Measurements from ENCODE around the gene JAG2.

The JAG2 gene

DNA sequence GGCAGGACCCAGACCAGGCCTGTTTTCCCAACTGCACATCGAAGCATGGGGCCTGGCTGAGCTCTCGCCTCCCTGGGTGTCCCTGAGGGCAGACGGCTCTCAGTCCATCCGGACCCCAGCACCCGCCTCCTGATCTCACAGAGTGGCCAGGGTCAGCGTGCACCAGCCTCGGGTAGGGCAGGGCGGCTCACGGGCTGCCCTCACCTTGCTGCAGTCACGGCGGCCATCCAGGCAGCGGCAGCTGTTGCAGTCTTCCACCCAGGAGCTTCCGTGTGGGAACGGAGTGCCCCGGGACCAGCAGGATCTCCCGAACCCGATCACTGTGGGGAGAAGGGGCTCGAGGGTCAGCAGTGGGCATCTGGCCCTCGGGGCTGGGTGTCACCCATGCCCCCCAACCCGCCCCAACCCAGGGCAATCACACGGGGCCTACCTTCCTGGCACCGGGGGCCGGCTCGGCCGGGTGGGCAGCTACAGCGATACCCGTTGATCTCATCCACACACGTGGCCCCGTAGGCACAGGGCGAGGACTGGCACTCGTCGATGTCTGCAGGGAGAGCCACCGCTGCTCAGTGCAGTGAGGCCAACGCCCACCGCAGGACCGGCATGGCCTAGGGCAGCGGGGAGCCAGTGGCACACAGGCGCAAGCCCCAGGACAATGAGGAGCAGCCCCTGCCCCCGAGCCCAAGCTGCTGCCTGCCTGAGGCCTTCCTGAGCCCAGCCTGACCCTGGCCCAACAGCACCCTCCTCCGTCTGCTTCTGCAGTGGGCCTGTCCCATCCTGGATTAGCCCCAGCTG, 22.2 kb downstream of the JAG2 start:
- no peak overlapping the region for H3K9ac ChIP-seq (ENCODE audit: low read depth in 1 of 2, low read length in 2 of 2)

GRCh38 chr14:105145381-105146180, 23.0 kb downstream of the JAG2 start:
- Histone ChIP-seq H3K9ac (ENCODE audit: low read depth in 1 of 2, low read length in 2 of 2) (no peak overlapping the region), H3K36me3 (ENCODE audit: control insufficient read depth in 1 of 2, insufficient read depth in 2 of 2, low read length in 2 of 2) (no peaks in the 10 kb centered on the region), H3K27ac (ENCODE audit: low read depth, low read length) (no peak overlapping the region), H3K4me1 (ENCODE audit: control insufficient read depth in 1 of 2, insufficient read depth in 2 of 2, low read length in 2 of 2) (no peaks in the 10 kb centered on the region), H3K27me3 (ENCODE audit: control insufficient read depth in 1 of 2, insufficient read depth in 2 of 2, low read length in 2 of 2) (no peaks in the 10 kb centered on the region), H3K4me3 (ENCODE audit: low read depth in 1 of 2, low read length in 2 of 2) (no peak overlapping the region), H3K9me3 (ENCODE audit: control insufficient read depth in 1 of 2, low read length in 2 of 2) (no peaks in the 10 kb centered on the region)

More for the DNA sequence above, 22.2 kb downstream of the JAG2 start:
- no peak overlapping the region for H3K4me3 ChIP-seq (ENCODE audit: low read depth in 1 of 2, low read length in 2 of 2)
- no peak overlapping the region for H3K27ac ChIP-seq (ENCODE audit: low read depth, low read length)
- H3K27me3 ChIP-seq (ENCODE audit: control insufficient read depth in 1 of 2, insufficient read depth in 2 of 2, low read length in 2 of 2), result no peaks in the 10 kb centered on the region
- no peaks in the 10 kb centered on the region for H3K9me3 ChIP-seq (ENCODE audit: control insufficient read depth in 1 of 2, low read length in 2 of 2)
- no peaks in the 10 kb centered on the region for H3K4me1 ChIP-seq (ENCODE audit: control insufficient read depth in 1 of 2, insufficient read depth in 2 of 2, low read length in 2 of 2)
- no peaks in the 10 kb centered on the region for H3K36me3 ChIP-seq (ENCODE audit: control insufficient read depth in 1 of 2, insufficient read depth in 2 of 2, low read length in 2 of 2)

GRCh38 chr14:105144666-105145380, 23.8 kb downstream of the JAG2 start:
- Histone ChIP-seq H3K27me3 (ENCODE audit: control insufficient read depth in 1 of 2, insufficient read depth in 2 of 2, low read length in 2 of 2) (no peaks in the 10 kb centered on the region), H3K9me3 (ENCODE audit: control insufficient read depth in 1 of 2, low read length in 2 of 2) (peaks cover 4% of the 10 kb centered on the region in 2 donors), H3K27ac (ENCODE audit: low read depth, low read length) (no peak overlapping the region), H3K9ac (ENCODE audit: low read depth in 1 of 2, low read length in 2 of 2) (no peak overlapping the region), H3K4me3 (ENCODE audit: low read depth in 1 of 2, low read length in 2 of 2) (no peak overlapping the region), H3K36me3 (ENCODE audit: control insufficient read depth in 1 of 2, insufficient read depth in 2 of 2, low read length in 2 of 2) (no peaks in the 10 kb centered on the region), H3K4me1 (ENCODE audit: control insufficient read depth in 1 of 2, insufficient read depth in 2 of 2, low read length in 2 of 2) (no peaks in the 10 kb centered on the region)

DNA sequence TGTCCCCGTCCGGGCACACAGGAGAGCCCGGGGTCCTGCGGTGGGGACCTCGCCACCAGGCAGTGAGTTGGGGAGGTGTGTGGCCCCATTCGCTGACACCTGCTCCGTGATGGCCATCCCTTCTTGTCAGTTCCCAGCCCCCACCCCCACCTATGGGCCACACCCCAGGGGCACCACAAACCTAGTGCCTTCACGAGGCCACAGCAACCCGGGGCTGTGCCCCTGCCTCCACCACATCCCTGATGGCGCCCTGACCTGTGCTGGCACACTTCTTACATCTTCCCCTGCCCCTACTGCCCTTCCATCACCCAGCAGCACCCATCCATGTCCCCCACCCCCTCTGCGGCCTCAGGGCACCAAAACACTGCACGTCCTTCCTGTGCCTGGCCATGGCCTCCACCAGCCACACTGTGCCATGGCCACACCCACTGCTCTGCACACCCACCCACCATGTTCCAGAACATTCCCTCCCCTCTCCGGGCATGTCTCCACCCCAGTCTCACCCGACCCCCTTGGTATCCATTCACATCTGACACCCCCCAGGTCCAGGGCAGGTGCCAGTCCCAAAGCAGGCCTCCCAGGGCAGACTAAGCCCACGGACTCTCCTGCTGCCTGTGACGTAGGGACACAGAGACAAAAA, 24.4 kb downstream of the JAG2 start:
- Histone ChIP-seq H3K9me3 (ENCODE audit: control insufficient read depth in 1 of 2, low read length in 2 of 2) (peaks cover 7 to 10% of the 10 kb centered on the region in 2 donors), H3K36me3 (ENCODE audit: control insufficient read depth in 1 of 2, insufficient read depth in 2 of 2, low read length in 2 of 2) (no peaks in the 10 kb centered on the region), H3K9ac (ENCODE audit: low read depth in 1 of 2, low read length in 2 of 2) (no peak overlapping the region), H3K4me1 (ENCODE audit: control insufficient read depth in 1 of 2, insufficient read depth in 2 of 2, low read length in 2 of 2) (no peaks in the 10 kb centered on the region), H3K27ac (ENCODE audit: low read depth, low read length) (no peak overlapping the region), H3K4me3 (ENCODE audit: low read depth in 1 of 2, low read length in 2 of 2) (no peak overlapping the region), H3K27me3 (ENCODE audit: control insufficient read depth in 1 of 2, insufficient read depth in 2 of 2, low read length in 2 of 2) (no peaks in the 10 kb centered on the region)

- Histone ChIP-seq H3K27ac (ENCODE audit: low read depth, low read length) (no peak overlapping the region), H3K9me3 (ENCODE audit: control insufficient read depth in 1 of 2, low read length in 2 of 2) (peaks cover 7 to 10% of the 10 kb centered on the region in 2 donors), H3K9ac (ENCODE audit: low read depth in 1 of 2, low read length in 2 of 2) (no peak overlapping the region), H3K4me1 (ENCODE audit: control insufficient read depth in 1 of 2, insufficient read depth in 2 of 2, low read length in 2 of 2) (no peaks in the 10 kb centered on the region), H3K4me3 (ENCODE audit: low read depth in 1 of 2, low read length in 2 of 2) (no peak overlapping the region), H3K27me3 (ENCODE audit: control insufficient read depth in 1 of 2, insufficient read depth in 2 of 2, low read length in 2 of 2) (no peaks in the 10 kb centered on the region), H3K36me3 (ENCODE audit: control insufficient read depth in 1 of 2, insufficient read depth in 2 of 2, low read length in 2 of 2) (no peaks in the 10 kb centered on the region)
These were observed 25.0 kb downstream of the JAG2 start for GRCh38 chr14:105143451-105144025.

DNA sequence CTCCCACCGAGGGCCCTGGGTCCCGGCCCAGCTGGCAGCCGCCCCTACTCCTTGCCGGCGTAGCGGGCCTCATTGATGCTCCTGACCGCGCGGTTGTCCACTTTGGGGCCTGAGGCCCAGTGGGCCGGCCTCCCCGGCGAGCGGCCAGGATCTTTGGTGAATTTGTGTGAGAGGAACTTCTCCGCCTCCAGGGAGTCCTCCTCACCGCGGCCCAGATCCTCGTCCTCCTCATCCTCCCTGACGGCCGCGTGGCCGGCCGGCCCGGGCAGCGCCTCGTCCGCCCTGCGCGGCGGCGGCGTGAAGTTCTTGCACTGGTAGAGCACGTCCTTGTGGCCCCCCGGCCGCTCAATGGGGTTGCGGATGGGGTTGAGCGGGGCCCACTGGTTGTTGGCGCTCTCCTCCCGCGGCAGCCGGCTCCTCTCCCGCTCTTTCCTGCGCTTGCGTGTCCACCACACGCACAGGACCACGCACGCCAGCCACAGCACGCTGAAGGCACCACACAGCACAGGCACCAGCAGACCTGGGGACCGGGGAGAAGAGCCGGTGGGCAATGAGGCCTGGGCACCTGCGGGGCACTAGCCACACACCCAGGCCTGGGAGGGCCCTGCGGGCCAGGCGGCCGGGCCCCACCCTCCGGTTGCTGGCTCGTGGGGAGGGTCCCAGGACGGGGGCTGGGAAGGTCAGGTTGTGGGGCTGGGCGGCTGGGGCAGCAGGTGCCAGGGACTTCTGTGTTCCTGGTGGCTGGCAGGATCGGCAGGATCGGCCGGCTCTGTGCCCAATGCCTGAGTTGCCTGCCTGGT, 25.7 kb downstream of the JAG2 start:
- Histone ChIP-seq H3K27me3 (ENCODE audit: control insufficient read depth in 1 of 2, insufficient read depth in 2 of 2, low read length in 2 of 2) (no peaks in the 10 kb centered on the region), H3K27ac (ENCODE audit: low read depth, low read length) (no peak overlapping the region), H3K4me3 (ENCODE audit: low read depth in 1 of 2, low read length in 2 of 2) (no peak overlapping the region), H3K9me3 (ENCODE audit: control insufficient read depth in 1 of 2, low read length in 2 of 2) (peaks cover 7 to 10% of the 10 kb centered on the region in 2 donors), H3K9ac (ENCODE audit: low read depth in 1 of 2, low read length in 2 of 2) (no peak overlapping the region), H3K36me3 (ENCODE audit: control insufficient read depth in 1 of 2, insufficient read depth in 2 of 2, low read length in 2 of 2) (no peaks in the 10 kb centered on the region), H3K4me1 (ENCODE audit: control insufficient read depth in 1 of 2, insufficient read depth in 2 of 2, low read length in 2 of 2) (no peaks in the 10 kb centered on the region)

- no peak overlapping the region for H3K4me3 ChIP-seq (ENCODE audit: low read depth in 1 of 2, low read length in 2 of 2)
- H3K9ac ChIP-seq (ENCODE audit: low read depth in 1 of 2, low read length in 2 of 2), result no peak overlapping the region
- no peaks in the 10 kb centered on the region for H3K36me3 ChIP-seq (ENCODE audit: control insufficient read depth in 1 of 2, insufficient read depth in 2 of 2, low read length in 2 of 2)
These were observed 26.9 kb downstream of the JAG2 start for GRCh38 chr14:105141486-105142281.

DNA sequence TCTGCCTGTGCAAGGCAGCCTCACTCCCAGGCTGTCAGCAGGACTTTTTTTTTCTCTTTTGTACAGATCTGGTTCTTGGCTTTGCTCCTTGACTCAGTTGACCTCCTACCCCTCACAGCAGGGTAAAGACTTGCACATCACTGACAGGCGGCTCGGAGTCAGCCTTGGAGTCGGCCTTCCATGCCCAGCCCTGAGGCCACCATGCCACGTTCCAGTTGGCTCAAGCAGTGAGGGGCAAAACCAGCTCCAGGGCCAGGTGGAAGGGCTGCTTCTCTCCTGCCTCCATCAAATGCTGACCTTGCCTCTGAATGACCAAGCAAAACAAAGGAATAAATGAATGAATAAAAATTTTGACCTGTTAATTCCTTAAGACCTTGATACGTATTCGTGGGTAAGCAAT, 27.6 kb downstream of the JAG2 start:
- no peak overlapping the region for H3K27ac ChIP-seq (ENCODE audit: low read depth, low read length)
- peaks cover 7 to 10% of the 10 kb centered on the region in 2 donors for H3K9me3 ChIP-seq (ENCODE audit: control insufficient read depth in 1 of 2, low read length in 2 of 2)

More at GRCh38 chr14:105141486-105142281, 26.9 kb downstream of the JAG2 start:
- Histone ChIP-seq H3K27ac (ENCODE audit: low read depth, low read length) (no peak overlapping the region), H3K27me3 (ENCODE audit: control insufficient read depth in 1 of 2, insufficient read depth in 2 of 2, low read length in 2 of 2) (no peaks in the 10 kb centered on the region), H3K4me1 (ENCODE audit: control insufficient read depth in 1 of 2, insufficient read depth in 2 of 2, low read length in 2 of 2) (no peaks in the 10 kb centered on the region), H3K9me3 (ENCODE audit: control insufficient read depth in 1 of 2, low read length in 2 of 2) (peaks cover 7 to 10% of the 10 kb centered on the region in 2 donors)

More for the DNA sequence above, 27.6 kb downstream of the JAG2 start:
- no peak overlapping the region for H3K9ac ChIP-seq (ENCODE audit: low read depth in 1 of 2, low read length in 2 of 2)
- no peaks in the 10 kb centered on the region for H3K36me3 ChIP-seq (ENCODE audit: control insufficient read depth in 1 of 2, insufficient read depth in 2 of 2, low read length in 2 of 2)
- H3K4me3 ChIP-seq (ENCODE audit: low read depth in 1 of 2, low read length in 2 of 2), result no peak overlapping the region
- no peaks in the 10 kb centered on the region for H3K4me1 ChIP-seq (ENCODE audit: control insufficient read depth in 1 of 2, insufficient read depth in 2 of 2, low read length in 2 of 2)
- no peaks in the 10 kb centered on the region for H3K27me3 ChIP-seq (ENCODE audit: control insufficient read depth in 1 of 2, insufficient read depth in 2 of 2, low read length in 2 of 2)

All from duodenal mucosa (tissue), 2 donors.